GM21786 (cell line): Measurements from ENCODE around the gene ARID3A.
"Not testable (repeated sequence)": the region's sequence is repeated elsewhere in the genome, so short reads cannot be mapped to it uniquely, and the experiment has no call there.

Experiments
- ATAC-seq: cut with Tn5 transposase; IDR thresholded peaks from one replicate; pipeline ENCODE4 v1.9.1; 2021; ENCODE audit not compliant: unreplicated experiment

ARID3A gene

DNA sequence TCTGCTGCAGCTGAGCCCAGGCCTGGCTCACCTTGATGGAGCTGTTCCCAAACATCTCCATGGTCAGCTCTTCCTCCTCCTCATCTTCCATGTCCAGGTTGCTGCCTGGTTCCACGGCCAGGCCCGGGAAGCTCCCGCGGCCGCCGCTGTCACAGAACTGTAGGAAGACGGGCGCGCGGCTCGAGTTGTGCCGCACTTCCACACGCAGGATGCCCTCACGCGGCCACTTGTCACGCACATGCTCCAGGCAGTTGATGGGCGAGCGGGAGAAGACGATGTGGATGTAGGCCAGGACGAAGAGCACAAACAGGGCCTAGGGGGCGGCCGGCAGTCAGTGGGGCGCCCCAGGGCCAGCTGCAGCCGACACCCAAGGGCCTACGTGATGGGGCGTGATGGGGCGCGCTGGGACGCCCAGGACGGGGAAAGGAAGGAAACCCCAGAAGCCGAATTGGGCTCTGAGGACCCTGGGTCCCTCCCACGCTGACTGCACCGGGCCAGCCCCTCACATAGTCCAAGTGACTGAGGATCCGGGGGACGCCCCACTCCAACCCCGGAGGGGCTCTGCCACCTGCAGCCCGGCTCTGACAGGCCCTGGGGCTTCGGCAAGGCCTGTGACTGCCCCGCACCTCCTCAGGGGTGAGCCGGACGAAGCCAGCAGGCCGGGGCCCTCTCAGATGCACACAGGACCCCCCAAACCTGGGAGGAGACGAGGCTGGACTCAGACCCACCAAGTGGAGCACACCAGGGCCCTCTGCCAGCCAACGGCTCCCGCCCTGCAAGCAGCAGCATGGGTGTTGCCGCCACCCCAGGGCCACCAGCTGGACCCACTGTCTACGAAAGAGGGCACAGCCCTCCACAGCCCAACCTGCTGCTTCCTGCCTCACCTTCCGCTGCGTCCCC is 88.6 kb downstream of the ARID3A start:
- no peak for ATAC-seq

- no peak for ATAC-seq
Observed at GRCh38 chr19:1015061-1015781, 89.4 kb downstream of the ARID3A start.

DNA sequence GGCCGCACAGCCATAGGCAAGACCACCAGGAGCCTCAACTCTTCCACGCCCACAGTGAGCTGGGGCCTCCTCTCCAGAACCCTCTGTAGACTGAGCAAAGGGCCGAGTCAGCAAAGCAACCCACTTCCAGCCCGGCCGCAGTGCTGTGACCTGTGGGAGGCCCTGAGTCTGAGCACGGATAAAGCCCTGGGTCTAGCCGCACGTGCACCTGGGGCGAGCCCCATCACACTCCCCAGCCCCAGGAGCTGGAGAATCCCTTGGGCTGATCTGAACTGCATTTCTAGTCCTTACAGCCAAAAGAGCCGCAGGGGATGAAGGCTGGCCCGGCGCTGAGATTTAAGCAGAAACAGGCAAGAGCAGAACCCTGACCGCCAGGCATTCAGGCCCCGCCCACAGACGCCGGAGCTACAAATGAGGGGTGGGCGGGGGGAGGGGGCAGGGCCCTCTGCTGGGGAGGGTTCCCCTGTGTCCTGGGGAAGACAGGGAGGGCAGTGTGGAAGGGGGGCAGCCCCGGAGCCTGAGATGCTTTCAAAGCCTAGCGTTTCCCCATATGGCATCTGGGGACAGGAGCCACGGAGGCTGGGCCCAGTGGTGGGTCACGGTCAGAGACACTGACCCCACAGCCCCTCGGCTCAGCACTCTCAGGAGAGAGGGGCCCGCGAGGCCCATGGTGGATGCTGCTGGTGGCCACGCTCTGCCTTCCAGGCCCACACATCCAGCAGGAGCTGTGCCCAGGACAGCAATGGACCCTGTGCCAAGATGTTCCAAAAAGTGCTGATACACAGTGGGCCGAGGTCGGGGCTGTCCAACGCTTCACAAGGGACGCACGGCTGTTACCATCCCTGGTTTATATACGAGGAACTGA is 90.2 kb downstream of the ARID3A start:
- no peak for ATAC-seq

GRCh38 chr19:1016647-1017114 is 90.8 kb downstream of the ARID3A start:
- no peak for ATAC-seq

- ATAC-seq: no peak
Observed at GRCh38 chr19:1017115-1017905, 91.5 kb downstream of the ARID3A start.

GRCh38 chr19:1017906-1018305 is 92.1 kb downstream of the ARID3A start:
- ATAC-seq: no peak

GRCh38 chr19:1018393-1018792 is 92.6 kb downstream of the ARID3A start:
- no peak for ATAC-seq

DNA sequence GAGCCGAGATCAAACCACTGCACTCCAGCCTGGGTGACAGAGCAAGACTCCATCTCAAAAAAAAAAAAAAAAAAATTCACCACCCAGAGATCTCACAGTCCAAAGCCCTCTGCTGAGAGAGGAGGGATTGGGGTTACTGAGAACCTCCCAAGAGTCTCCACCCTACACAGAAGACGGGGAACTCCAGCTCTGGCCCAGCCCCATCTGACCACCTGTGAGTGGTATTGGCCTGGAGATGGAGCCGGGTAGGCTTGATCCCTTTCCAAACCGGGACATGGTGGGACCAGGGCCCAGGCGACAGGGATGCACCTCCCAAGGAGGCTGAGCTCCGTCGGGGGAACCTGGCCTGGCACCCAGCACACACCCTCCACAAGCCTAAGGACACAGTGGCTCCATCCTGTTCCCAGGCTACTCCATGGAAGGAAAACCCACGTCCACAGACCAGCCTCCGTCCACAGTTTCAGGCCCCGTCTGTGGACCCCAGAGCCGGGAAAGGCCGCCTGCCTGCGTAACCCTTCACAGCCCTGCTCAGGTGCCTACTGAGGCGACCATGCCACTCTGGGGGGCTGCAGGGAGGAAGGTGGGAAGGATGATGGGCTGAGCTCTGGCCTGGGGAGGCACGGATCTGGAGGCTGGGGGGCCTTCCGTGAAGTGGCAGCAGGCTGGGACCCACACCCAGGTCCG is 93.2 kb downstream of the ARID3A start:
- ATAC-seq: no peak

GRCh38 chr19:1019616-1019961 is 93.8 kb downstream of the ARID3A start:
- no peak for ATAC-seq

DNA sequence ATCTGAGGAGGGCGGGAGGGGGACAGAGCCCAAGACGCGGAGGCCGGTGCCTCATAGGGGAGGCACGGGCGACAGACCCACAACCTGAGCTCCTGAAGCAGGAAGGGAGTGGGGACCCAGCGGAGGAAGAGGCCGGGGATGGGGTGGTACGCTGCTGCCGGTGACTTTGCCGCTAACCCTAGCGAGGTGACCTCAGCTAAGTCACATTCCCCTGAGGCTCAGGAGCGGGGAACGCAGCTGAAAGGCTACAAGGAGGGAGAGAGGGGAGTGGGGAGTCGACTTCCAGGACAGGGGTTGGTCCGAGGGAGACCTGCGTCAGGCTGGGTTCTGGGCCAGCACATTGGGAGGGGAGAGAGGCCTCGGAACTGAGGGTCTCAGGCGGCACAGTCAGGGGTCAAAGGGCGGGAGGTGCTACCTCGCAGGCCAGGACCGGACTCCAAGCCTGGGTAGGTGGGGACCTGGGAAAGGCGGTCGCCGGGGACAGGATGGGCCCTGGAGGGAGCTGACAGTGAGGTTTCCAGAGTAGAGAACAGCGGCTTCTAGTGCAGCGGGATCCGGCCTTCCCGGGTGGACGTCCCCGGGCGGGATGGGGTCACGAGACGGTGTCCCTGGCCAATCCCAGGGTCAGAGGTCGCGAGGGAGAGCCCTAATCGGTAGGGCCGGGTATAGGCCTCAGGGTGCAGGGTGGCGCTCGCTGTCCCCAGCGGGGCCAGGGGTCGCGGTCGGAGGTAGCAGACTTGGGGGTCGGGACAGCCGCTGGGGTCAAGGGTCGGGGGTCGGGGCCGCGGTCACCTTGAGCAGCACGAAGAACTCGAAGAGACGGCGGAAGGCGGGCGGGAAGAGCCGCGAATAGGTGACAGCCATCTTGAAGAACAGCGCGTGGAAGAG is 94.4 kb downstream of the ARID3A start:
- no peak for ATAC-seq

- peak; percentile 75 for ATAC-seq
Observed at GRCh38 chr19:1020868-1021425, 95.1 kb downstream of the ARID3A start, which contains the start of gene TMEM259. Gene TMEM259, minus strand, starts transcription at chr19:1021123. Its CDS starts 127 bp downstream, at chr19:1020996.

DNA sequence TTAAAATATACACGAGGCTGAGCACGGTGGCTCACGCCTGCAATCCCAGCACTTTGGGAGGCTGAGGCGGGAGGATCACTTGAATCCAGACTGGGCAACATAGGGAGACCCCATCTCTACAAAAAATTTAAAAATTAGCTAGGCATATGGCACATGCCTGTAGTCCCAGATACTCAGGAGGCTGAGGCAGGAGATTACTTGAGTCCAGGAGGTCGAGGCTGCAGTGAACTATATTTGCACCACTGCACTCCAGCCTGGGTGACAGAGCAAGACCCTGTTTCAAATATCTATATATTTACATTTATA is 98.0 kb downstream of the ARID3A start:
- not testable (repeated sequence) for ATAC-seq

DNA sequence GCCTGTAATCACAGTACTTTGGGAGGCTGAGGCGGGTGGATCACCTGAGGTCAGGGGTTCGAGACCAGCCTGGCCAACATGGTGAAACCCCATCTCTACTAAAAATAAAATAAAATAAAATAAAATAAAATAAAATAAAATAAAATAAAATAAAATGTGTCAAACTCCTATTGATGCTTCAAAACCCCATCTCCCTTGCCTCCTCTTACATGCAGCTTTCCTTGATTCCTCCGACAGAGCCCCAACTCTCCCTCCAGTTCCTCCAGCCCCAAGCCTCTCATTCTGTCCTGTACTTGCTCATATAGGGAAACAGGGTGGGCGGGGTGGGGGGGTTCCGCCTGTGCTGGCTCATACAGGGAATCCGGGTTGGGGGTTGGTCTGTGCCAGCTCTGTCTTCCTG is 99.2 kb downstream of the ARID3A start:
- ATAC-seq: not testable (repeated sequence)
